OCI-LY7 (cell line): ENCODE data around the gene CEP70. TPM values are rescaled to one million over a fixed set of nuclear protein-coding genes. Genes with fewer than 3 reads are reported as not detected.

Experiments used
- BruUV-seq: library from RNA; stranded (reverse); fragments of 400-500 nt; replicated peaks from 2 replicates; lab custom pipeline; 2021; lab: Mats Ljungman, UMichigan
- CTCF ChIA-PET: fragments of 300-600 bp; sonication (Branson Sonifier 250); formaldehyde crosslinking; loops from one replicate; lab custom pipeline; 2022; ENCODE audit warnings: antibody characterized with exemption; ENCODE audit not compliant: unreplicated experiment; lab: Charles Lee
- POLR2A ChIA-PET: fragments of 300-600 bp; sonication (Branson Sonifier 250); formaldehyde crosslinking; loops from one replicate; lab custom pipeline; 2022; ENCODE audit warnings: antibody characterized with exemption; lab: Charles Lee
- DNase-seq: peaks from one replicate; pipeline ENCODE4 v3.0.0-alpha.2; 2015; ENCODE audit warnings: low spot score
- H2AFZ ChIP-seq: fragments of 200-600 bp; sonication (generic), shearing (Covaris generic); 2 replicates; pipeline ENCODE4 v1.6.1; 2014; ENCODE audit warnings: mild to moderate bottlenecking, antibody characterized with exemption, low read length, moderate library complexity
- H3K27ac ChIP-seq: fragments of 200-600 bp; sonication (generic); 2 replicates; pipeline ENCODE4 v1.5.1; 2014; ENCODE audit warnings: mixed run types, low read depth, mild to moderate bottlenecking, moderate library complexity, low read length, inconsistent platforms; ENCODE audit not compliant: poor library complexity, severe bottlenecking
- H3K36me3 ChIP-seq: fragments of 200-600 bp; sonication (generic); 2 replicates; pipeline ENCODE4 v1.6.1; 2014; ENCODE audit warnings: mild to moderate bottlenecking, antibody characterized with exemption, low read length, moderate library complexity, mixed read lengths; ENCODE audit not compliant: insufficient read depth
- H3K4me1 ChIP-seq: fragments of 200-600 bp; sonication (generic); 2 replicates; pipeline ENCODE4 v1.5.1; 2014; ENCODE audit warnings: mild to moderate bottlenecking, low read length; ENCODE audit not compliant: insufficient read depth, poor library complexity, severe bottlenecking
- H3K4me2 ChIP-seq: fragments of 200-600 bp; sonication (generic); 2 replicates; pipeline ENCODE4 v1.6.1; 2014; ENCODE audit warnings: mild to moderate bottlenecking, low read length
- H3K4me3 ChIP-seq: fragments of 200-600 bp; sonication (generic); 2 replicates; pipeline ENCODE4 v1.5.1; 2014; ENCODE audit warnings: mild to moderate bottlenecking, low read depth, low read length; ENCODE audit not compliant: poor library complexity, severe bottlenecking
- H3K79me2 ChIP-seq: fragments of 200-600 bp; sonication (generic); 2 replicates; pipeline ENCODE4 v1.6.1; 2016; ENCODE audit warnings: low read depth, mild to moderate bottlenecking, low read length, moderate library complexity, mixed read lengths; ENCODE audit not compliant: insufficient read depth
- H3K9me2 ChIP-seq: fragments of 200-600 bp; sonication (generic); 2 replicates; pipeline ENCODE4 v1.6.1; 2016; ENCODE audit warnings: mild to moderate bottlenecking, low read length, mixed read lengths; ENCODE audit not compliant: insufficient read depth
- H3K9me3 ChIP-seq: fragments of 200-600 bp; sonication (generic); 2 replicates; pipeline ENCODE4 v1.6.1; 2014; ENCODE audit warnings: mild to moderate bottlenecking, mixed run types, low read length, mixed read lengths
- H4K20me1 ChIP-seq: fragments of 200-600 bp; sonication (generic); 2 replicates; pipeline ENCODE4 v1.6.1; 2014; ENCODE audit warnings: mild to moderate bottlenecking, antibody characterized with exemption, low read length, moderate library complexity, mixed read lengths; ENCODE audit not compliant: insufficient read depth
- EZH2phosphoT487 ChIP-seq: fragments of 200-600 bp; sonication (generic); IDR thresholded peaks from 2 replicates; pipeline ENCODE4 v1.6.1; 2018; ENCODE audit warnings: low read depth, borderline replicate concordance, mild to moderate bottlenecking, mixed run types, antibody characterized with exemption, low read length, moderate library complexity, mixed read lengths
- intact Hi-C: fragments of 100-400 bp; cut with micrococcal nuclease; formaldehyde crosslinking; loops from one replicate; pipeline ENCODE4 v1.10.0; 2022; ENCODE audit not compliant: unreplicated experiment
- total RNA-seq, 2 experiments: library from RNA; depleted of rRNA in 1 of 2; stranded (reverse); fragments of >200 nt in 1 of 2; shearing (Covaris generic) in 1 of 2; gene quantifications; 2 replicates each; pipeline ENCODE4 v1.2.3, GENCODE V29; 2014 to 2022
- TF ChIP-seq, protein P1 (sequence below): fragments of 200-600 bp; sonication (generic); conservative IDR thresholded peaks from 2 replicates; pipeline ENCODE4 v1.5.1; 2014; ENCODE audit warnings: mild to moderate bottlenecking, antibody characterized with exemption, low read length, moderate library complexity, mixed read lengths

CEP70 gene
- total RNA-seq, 2 experiments from 2014 or later = 29.2 to 32.3 TPM

DNA sequence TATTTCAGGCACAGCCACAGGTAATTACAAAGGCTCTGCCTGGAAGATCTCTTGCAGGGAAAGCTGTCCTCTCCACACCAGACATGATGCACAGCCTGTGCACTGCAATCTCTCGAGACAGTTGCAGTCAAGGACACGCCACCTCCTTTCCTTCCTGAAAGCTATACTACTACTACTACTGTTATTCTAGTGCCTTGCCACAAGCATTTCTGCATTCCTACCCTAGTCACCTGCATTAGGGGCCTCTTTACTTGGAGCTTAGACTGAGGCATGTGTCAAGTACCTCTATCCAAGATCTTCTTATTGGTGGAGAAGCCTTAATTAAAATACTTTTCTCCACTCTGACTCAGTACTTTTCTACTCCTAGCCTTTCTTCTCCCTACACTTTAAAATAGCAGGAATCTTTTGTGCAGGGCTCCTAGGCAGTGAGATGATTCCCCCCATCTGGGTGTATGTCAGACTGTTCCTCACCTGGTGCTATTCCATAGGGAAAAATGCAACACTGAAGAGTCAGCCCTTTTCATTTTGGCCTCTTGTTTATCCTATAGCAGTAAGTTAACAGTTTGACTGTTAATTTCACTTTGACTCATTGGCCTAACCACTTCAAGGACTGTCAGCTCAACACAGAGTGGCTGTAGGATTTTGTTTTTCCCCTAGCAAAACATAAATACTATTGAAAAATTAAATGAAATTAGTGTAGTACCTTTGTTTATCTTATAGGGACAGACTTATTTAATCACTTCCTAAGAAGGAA is 80.8 kb downstream of the CEP70 start:
- H2AFZ ChIP-seq = no peak overlapping the region
- H4K20me1 ChIP-seq = no peaks in the 10 kb centered on the region
- H3K4me2 ChIP-seq = no peak overlapping the region
- DNase-seq = no peak
- no peaks in the 10 kb centered on the region for H3K79me2 ChIP-seq
- no peaks in the 10 kb centered on the region for H3K9me2 ChIP-seq
- H3K4me3 ChIP-seq = no peak overlapping the region
- intact Hi-C loops = no loop called here
- BruUV-seq = no TSS peak
- CTCF ChIA-PET = no interaction called here
- TF ChIP-seq EZH2phosphoT487 = no peak
- TF ChIP-seq, protein P1, sequence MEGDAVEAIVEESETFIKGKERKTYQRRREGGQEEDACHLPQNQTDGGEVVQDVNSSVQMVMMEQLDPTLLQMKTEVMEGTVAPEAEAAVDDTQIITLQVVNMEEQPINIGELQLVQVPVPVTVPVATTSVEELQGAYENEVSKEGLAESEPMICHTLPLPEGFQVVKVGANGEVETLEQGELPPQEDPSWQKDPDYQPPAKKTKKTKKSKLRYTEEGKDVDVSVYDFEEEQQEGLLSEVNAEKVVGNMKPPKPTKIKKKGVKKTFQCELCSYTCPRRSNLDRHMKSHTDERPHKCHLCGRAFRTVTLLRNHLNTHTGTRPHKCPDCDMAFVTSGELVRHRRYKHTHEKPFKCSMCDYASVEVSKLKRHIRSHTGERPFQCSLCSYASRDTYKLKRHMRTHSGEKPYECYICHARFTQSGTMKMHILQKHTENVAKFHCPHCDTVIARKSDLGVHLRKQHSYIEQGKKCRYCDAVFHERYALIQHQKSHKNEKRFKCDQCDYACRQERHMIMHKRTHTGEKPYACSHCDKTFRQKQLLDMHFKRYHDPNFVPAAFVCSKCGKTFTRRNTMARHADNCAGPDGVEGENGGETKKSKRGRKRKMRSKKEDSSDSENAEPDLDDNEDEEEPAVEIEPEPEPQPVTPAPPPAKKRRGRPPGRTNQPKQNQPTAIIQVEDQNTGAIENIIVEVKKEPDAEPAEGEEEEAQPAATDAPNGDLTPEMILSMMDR = no peak
- POLR2A ChIA-PET = interaction anchor here (0.5 to 1.3 kb wide), 3 partner anchors 13 to 1401 kb away, joined by 3 to 4 read pairs (median 3); no protein-coding TSS in a partner anchor
- no peaks in the 10 kb centered on the region for H3K4me1 ChIP-seq
- H3K9me3 ChIP-seq = no peaks in the 10 kb centered on the region
- no peaks in the 10 kb centered on the region; the same call in 1 of the 2 replicates for H3K36me3 ChIP-seq
- no peak overlapping the region for H3K27ac ChIP-seq

DNA sequence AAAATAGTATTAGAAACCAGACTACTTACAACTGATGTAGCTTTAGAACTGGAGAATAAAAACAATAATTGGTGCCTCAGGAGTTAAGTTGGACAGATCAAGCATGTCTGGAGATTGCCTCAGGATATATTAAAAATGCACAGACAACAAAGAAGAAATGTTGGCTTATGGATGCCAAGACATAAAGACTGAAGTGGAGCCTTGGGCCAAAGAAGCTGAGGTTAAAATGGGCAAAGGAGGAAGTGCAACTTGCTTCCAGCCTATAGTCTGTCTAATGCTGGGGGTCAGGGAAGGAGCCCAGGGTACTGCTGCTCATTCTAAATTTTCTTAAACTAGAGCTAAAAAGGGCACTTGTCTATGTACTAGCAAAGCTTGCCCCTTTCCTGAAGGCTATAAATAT is 82.1 kb downstream of the CEP70 start:
- DNase-seq = no peak
- no peak overlapping the region for H3K27ac ChIP-seq
- ChIA-PET POLR2A (interaction anchor here (0.6 to 1.2 kb wide), 3 partner anchors 21 to 332 kb away, joined by 3 to 9 read pairs (median 8); no protein-coding TSS in a partner anchor), CTCF (no interaction called here)
- no peak overlapping the region for H3K4me2 ChIP-seq
- BruUV-seq = no TSS peak
- TF ChIP-seq EZH2phosphoT487 = no peak
- TF ChIP-seq, protein P1 = no peak
- no peaks in the 10 kb centered on the region for H3K79me2 ChIP-seq
- no peaks in the 10 kb centered on the region for H4K20me1 ChIP-seq
- H3K36me3 ChIP-seq = no peaks in the 10 kb centered on the region; the same call in 1 of the 2 replicates
- no peaks in the 10 kb centered on the region for H3K9me3 ChIP-seq
- H3K9me2 ChIP-seq = no peaks in the 10 kb centered on the region
- no peak overlapping the region for H3K4me3 ChIP-seq
- H2AFZ ChIP-seq = no peak overlapping the region
- H3K4me1 ChIP-seq = no peaks in the 10 kb centered on the region
- intact Hi-C loops = no loop called here

DNA sequence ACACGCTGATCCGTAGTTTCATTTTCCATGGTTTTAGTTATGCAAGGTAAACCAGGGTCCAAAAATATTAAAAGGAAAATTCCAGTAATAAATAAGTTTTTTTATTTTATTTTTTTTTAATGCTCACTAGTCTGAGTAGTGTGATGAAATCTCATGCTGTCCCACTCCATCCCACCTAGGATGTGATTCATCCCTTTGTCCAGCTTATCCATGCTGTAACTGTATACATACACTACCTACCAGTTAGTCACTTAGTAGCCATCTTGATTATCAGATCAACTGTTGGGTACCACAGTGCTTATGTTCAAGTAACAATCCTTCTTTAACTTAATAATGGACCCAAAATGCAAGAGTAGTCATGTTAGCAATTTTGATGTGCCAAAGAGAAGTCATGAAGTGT is 84.5 kb downstream of the CEP70 start:
- no TSS peak for BruUV-seq
- CTCF ChIA-PET = no interaction called here
- intact Hi-C loops = no loop called here

More for the DNA sequence above, 84.5 kb downstream of the CEP70 start:
- Histone ChIP-seq H3K79me2 (no peaks in the 10 kb centered on the region), H3K4me1 (no peaks in the 10 kb centered on the region), H3K27ac (no peak overlapping the region), H3K9me3 (no peaks in the 10 kb centered on the region), H3K36me3 (no peaks in the 10 kb centered on the region), H4K20me1 (no peaks in the 10 kb centered on the region), H2AFZ (no peak overlapping the region), H3K4me3 (no peak overlapping the region), H3K4me2 (no peak overlapping the region), H3K9me2 (no peaks in the 10 kb centered on the region)
- TF ChIP-seq, protein P1 = no peak
- POLR2A ChIA-PET = interaction anchor here (0.7 kb wide), 1 partner anchor 48 kb away, joined by 3 read pairs; no protein-coding TSS in a partner anchor
- DNase-seq = no peak
